HPDE6-E6E7 (cell line): ENCODE data around the gene MPV17.
"Not testable (repeated sequence)": the region's sequence is repeated elsewhere in the genome, so short reads cannot be mapped to it uniquely, and the experiment has no call there.

Experiments used
- DNase-seq: peaks from one replicate; pipeline ENCODE4 v3.0.0; 2011; ENCODE audit warnings: missing footprints; ENCODE audit errors: extremely low spot score

MPV17 gene

GRCh38 chr2:27323596-27324285 is 844 bp upstream of the MPV17 start:
- no peak for DNase-seq

GRCh38 chr2:27322301-27322765 is 564 bp downstream of the MPV17 start:
- DNase-seq: no peak

GRCh38 chr2:27320958-27321543 is 1.8 kb downstream of the MPV17 start:
- peak; percentile 95 for DNase-seq

- not testable (repeated sequence) for DNase-seq
Observed at GRCh38 chr2:27319839-27320238, 3.1 kb downstream of the MPV17 start.

GRCh38 chr2:27316655-27317412 is 6.1 kb downstream of the MPV17 start:
- no peak for DNase-seq

GRCh38 chr2:27315122-27315521 is 7.8 kb downstream of the MPV17 start:
- DNase-seq: no peak

- no peak for DNase-seq
Observed at GRCh38 chr2:27314709-27315108, 8.2 kb downstream of the MPV17 start.

GRCh38 chr2:27313882-27314645 is 8.8 kb downstream of the MPV17 start:
- DNase-seq: no peak

GRCh38 chr2:27312152-27312551 is 10.7 kb downstream of the MPV17 start:
- DNase-seq: no peak

GRCh38 chr2:27309651-27310050 is 13.2 kb downstream of the MPV17 start:
- DNase-seq: no peak

- DNase-seq: no peak
Observed at GRCh38 chr2:27308359-27308881, 14.5 kb downstream of the MPV17 start, which contains the start of gene UCN. UCN (minus strand) TSS chr2:27308445; CDS start chr2:27307895, 550 bp downstream.

GRCh38 chr2:27307545-27308358 is 15.1 kb downstream of the MPV17 start:
- DNase-seq: no peak

- DNase-seq: no peak
Observed at GRCh38 chr2:27307287-27307544, 15.7 kb downstream of the MPV17 start.

GRCh38 chr2:27306573-27307286 is 16.2 kb downstream of the MPV17 start:
- no peak for DNase-seq

GRCh38 chr2:27306136-27306535 is 16.8 kb downstream of the MPV17 start:
- no peak for DNase-seq

GRCh38 chr2:27305516-27305915 is 17.4 kb downstream of the MPV17 start:
- DNase-seq: no peak

- DNase-seq: no peak
Observed at GRCh38 chr2:27304488-27305240, 18.2 kb downstream of the MPV17 start.

- no peak for DNase-seq
Observed at GRCh38 chr2:27303093-27304025, 19.5 kb downstream of the MPV17 start.

GRCh38 chr2:27300606-27301005 is 22.3 kb downstream of the MPV17 start:
- DNase-seq: not testable (repeated sequence)
